Bronchial epithelial cell (primary cell): ENCODE measurements around the gene RC3H1. TPM values are rescaled to one million over a fixed set of nuclear protein-coding genes. Genes with fewer than 3 reads are reported as not detected.

Experiments
- DNase-seq: peaks from one replicate; pipeline ENCODE4 v3.0.0-alpha.2; 2010; ENCODE audit warnings: low read depth
- FAIRE-seq: peaks from 2 replicates; lab custom pipeline; 2011; peaks lifted over from hg19 to GRCh38; lab: Jason Lieb, UNC
- H3K27me3 ChIP-seq: 2 replicates; pipeline ENCODE4 v1.5.1; 2011; ENCODE audit warnings: low read length; ENCODE audit not compliant: control insufficient read depth, insufficient read depth
- H3K36me3 ChIP-seq: 2 replicates; pipeline ENCODE4 v1.5.1; 2011; ENCODE audit warnings: low read length; ENCODE audit not compliant: control insufficient read depth, insufficient read depth
- H3K4me3 ChIP-seq: 2 replicates; pipeline ENCODE4 v1.5.1; 2011; ENCODE audit warnings: mild to moderate bottlenecking, low read depth, low read length, control low read depth
- total RNA-seq: library from RNA; depleted of rRNA; stranded (reverse); fragments of >200 nt; gene quantifications from 2 replicates; pipeline ENCODE4 v1.2.1, GENCODE V29; 2014
- TF ChIP-seq, protein P1 (sequence below): IDR thresholded peaks from 2 replicates; pipeline ENCODE4 v1.5.1; 2011; ENCODE audit warnings: mild to moderate bottlenecking, moderate library complexity, low read length, control low read depth, inconsistent platforms; ENCODE audit not compliant: insufficient read depth, severe bottlenecking

The RC3H1 gene
- total RNA-seq, 1 donor from 2014 or later = 8.2 TPM

GRCh38 chr1:173925306-173926242 lies 96.6 kb downstream of the RC3H1 start:
- DNase-seq = no peak
- no peaks in the 10 kb centered on the region for H3K27me3 ChIP-seq
- H3K4me3 ChIP-seq = no peak overlapping the region
- no peaks in the 10 kb centered on the region for H3K36me3 ChIP-seq
- FAIRE-seq = no peak
- TF ChIP-seq, protein P1, sequence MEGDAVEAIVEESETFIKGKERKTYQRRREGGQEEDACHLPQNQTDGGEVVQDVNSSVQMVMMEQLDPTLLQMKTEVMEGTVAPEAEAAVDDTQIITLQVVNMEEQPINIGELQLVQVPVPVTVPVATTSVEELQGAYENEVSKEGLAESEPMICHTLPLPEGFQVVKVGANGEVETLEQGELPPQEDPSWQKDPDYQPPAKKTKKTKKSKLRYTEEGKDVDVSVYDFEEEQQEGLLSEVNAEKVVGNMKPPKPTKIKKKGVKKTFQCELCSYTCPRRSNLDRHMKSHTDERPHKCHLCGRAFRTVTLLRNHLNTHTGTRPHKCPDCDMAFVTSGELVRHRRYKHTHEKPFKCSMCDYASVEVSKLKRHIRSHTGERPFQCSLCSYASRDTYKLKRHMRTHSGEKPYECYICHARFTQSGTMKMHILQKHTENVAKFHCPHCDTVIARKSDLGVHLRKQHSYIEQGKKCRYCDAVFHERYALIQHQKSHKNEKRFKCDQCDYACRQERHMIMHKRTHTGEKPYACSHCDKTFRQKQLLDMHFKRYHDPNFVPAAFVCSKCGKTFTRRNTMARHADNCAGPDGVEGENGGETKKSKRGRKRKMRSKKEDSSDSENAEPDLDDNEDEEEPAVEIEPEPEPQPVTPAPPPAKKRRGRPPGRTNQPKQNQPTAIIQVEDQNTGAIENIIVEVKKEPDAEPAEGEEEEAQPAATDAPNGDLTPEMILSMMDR = no peak

GRCh38 chr1:173920861-173921260 lies 101.3 kb downstream of the RC3H1 start:
- TF ChIP-seq, protein P1 = no peak
- Histone ChIP-seq H3K36me3 (no peaks in the 10 kb centered on the region), H3K27me3 (no peaks in the 10 kb centered on the region), H3K4me3 (no peak overlapping the region)
- no peak for DNase-seq
- FAIRE-seq = no peak

DNA sequence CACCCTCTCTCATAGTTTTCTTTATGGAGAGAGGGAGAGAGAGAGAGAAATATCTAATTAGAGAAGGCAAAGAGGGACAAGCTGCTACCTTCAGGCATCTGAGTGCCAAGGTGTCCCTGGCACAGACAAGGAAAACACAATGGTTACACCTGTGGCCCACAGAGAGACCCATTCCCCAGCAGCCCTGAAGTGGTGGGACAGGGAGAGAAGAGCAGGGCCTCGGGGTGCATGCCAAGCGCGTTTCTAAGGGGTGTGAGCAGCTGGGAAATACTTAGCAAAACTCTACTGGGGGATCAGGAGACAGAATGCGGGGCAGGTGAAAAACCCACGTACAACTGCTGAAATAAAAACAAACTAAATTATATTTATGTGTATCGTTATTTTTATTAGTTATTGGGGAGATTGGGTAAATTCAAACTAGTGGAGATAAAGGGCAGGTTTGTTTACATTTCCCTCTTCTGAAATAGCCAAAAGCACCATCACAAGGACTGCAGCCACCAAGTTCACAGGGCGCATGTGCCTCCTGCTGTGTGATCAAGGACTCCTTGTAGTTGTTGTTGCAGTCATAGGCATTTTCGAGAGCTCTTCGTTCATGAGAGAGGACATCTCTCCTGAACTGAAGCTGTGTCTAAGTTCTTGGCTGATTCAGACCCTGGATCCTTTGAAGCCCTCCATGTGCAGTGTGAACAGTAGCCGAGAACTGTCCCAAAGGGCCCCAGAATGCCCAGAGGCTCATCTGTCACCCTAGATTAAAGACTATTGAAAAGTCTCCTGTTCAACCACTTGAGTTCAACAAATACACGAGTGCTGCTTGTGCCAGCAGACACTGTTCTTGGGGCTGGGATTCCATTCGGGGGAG lies 104.3 kb downstream of the RC3H1 start:
- DNase-seq = no peak
- Histone ChIP-seq H3K27me3 (no peaks in the 10 kb centered on the region), H3K4me3 (no peak overlapping the region), H3K36me3 (no peaks in the 10 kb centered on the region)
- TF ChIP-seq, protein P1 = no peak
- FAIRE-seq = no peak

DNA sequence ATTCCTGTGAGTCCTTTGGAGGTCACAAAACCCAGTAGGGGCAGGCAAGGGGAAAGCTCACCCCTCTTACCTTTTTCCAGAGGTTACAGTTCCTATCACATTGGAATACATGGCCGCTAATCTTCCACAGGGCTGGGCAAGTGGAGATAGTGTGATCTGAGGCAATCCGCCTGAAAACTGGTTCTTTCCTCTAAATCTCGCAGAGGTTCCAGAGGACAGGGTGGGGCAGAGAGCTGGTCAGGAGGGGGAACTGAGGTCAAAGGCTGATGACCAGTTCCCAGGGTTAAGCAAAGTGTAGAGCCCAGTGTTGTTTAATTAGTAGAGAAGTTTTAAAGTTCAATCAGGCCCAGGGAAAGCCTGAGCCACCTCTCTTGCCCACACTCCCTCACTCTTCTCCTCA lies 105.0 kb downstream of the RC3H1 start, which contains the start of gene SERPINC1:
TSS of gene SERPINC1 (minus strand) at position 179 of the 400 bp plus-strand sequence. CDS start at position 111, 68 bp downstream.
- no peak for DNase-seq
- Histone ChIP-seq H3K4me3 (no peak within 1 kb of the TSS), H3K36me3 (no peaks in the 10 kb centered on the region), H3K27me3 (no peaks in the 10 kb centered on the region)
- TF ChIP-seq, protein P1 = no peak
- no peak for FAIRE-seq

GRCh38 chr1:173916667-173917066 lies 105.5 kb downstream of the RC3H1 start:
- no peak for DNase-seq
- H3K36me3 ChIP-seq = no peaks in the 10 kb centered on the region
- FAIRE-seq = no peak
- TF ChIP-seq, protein P1 = no peak
- no peaks in the 10 kb centered on the region for H3K27me3 ChIP-seq
- no peak overlapping the region for H3K4me3 ChIP-seq
